ENCODE data around the gene NPAS3. TPM values are rescaled to one million over a fixed set of nuclear protein-coding genes. Genes with fewer than 3 reads are reported as not detected.

The NPAS3 gene
- total RNA-seq, 4 donors from 2014 or later: 0.13 to 1.1 (median 0.47) TPM; not detected in 1

- no peak for DNase-seq
- TF ChIP-seq POLR2A (IDR thresholded peaks at IDR 0.05) (no peak), CTCF (IDR thresholded peaks at IDR 0.05) (no peak)
- Histone ChIP-seq H3K4me1 (peaks cover 0 to 15% (median 4%) of the 10 kb centered on the region in 3 donors), H3K36me3 (no peaks in the 10 kb centered on the region), H3K27me3 (peaks cover 0 to 40% (median 4%) of the 10 kb centered on the region in 4 donors), H3K27ac (no peak overlapping the region), H3K9me3 (no peaks in the 10 kb centered on the region), H3K4me3 (peak overlapping the region in 2 of 4 donors; percentile 26 to 53)
- intact Hi-C loops (cut with DNase I): no loop called here
- 33 to 70% methylated on average over 3 to 18 of the region's 100 CpGs for WGBS, 2 donors
These were observed 861.3 kb downstream of the NPAS3 start for GRCh38 chr14:33799705-33800570.

GRCh38 chr14:33800735-33801163 is 862.1 kb downstream of the NPAS3 start:
- no peak overlapping the region for H3K27ac ChIP-seq
- no peaks in the 10 kb centered on the region for H3K36me3 ChIP-seq
- DNase-seq: no peak
- WGBS, 2 donors: 70 to 79% methylated on average over 12 of the region's 45 CpGs
- H3K4me1 ChIP-seq: peaks cover 0 to 15% (median 4%) of the 10 kb centered on the region in 3 donors
- peak overlapping the region in 2 of 4 donors; percentile 26 to 53 for H3K4me3 ChIP-seq
- peaks cover 0 to 40% (median 4%) of the 10 kb centered on the region in 4 donors for H3K27me3 ChIP-seq
- no peak for TF ChIP-seq POLR2A (IDR thresholded peaks at IDR 0.05)
- no peak for TF ChIP-seq CTCF (IDR thresholded peaks at IDR 0.05)
- intact Hi-C loops (cut with DNase I): no loop called here
- H3K9me3 ChIP-seq: no peaks in the 10 kb centered on the region

GRCh38 chr14:33802737-33803136 is 864.1 kb downstream of the NPAS3 start:
- H3K4me1 ChIP-seq: peaks cover 0 to 15% (median 4%) of the 10 kb centered on the region in 3 donors
- H3K36me3 ChIP-seq: no peaks in the 10 kb centered on the region
- no peak overlapping the region for H3K27ac ChIP-seq
- no peak overlapping the region for H3K4me3 ChIP-seq
- intact Hi-C loops (cut with DNase I): no loop called here
- no peak for TF ChIP-seq CTCF (IDR thresholded peaks at IDR 0.05)
- no peak for TF ChIP-seq POLR2A (IDR thresholded peaks at IDR 0.05)
- 73 to 89% methylated on average over 2 of the region's 2 CpGs for WGBS, 2 donors
- DNase-seq: no peak
- peaks cover 0 to 40% (median 4%) of the 10 kb centered on the region in 4 donors for H3K27me3 ChIP-seq
- no peaks in the 10 kb centered on the region for H3K9me3 ChIP-seq

GRCh38 chr14:33805593-33805992 is 866.9 kb downstream of the NPAS3 start:
- Histone ChIP-seq H3K27me3 (peaks cover 0 to 15% (median 1%) of the 10 kb centered on the region in 4 donors), H3K4me3 (no peak overlapping the region), H3K36me3 (no peaks in the 10 kb centered on the region), H3K27ac (no peak overlapping the region), H3K9me3 (no peaks in the 10 kb centered on the region), H3K4me1 (peaks cover 0 to 4% (median 0%) of the 10 kb centered on the region in 3 donors)
- WGBS, 2 donors: 8 to 21% methylated on average over 2 of the region's 2 CpGs
- TF ChIP-seq CTCF (IDR thresholded peaks at IDR 0.05) (no peak), POLR2A (IDR thresholded peaks at IDR 0.05) (no peak)
- no peak for DNase-seq
- intact Hi-C loops (cut with DNase I): no loop called here

- Histone ChIP-seq H3K4me1 (no peaks in the 10 kb centered on the region), H3K9me3 (no peaks in the 10 kb centered on the region), H3K36me3 (no peaks in the 10 kb centered on the region), H3K27ac (no peak overlapping the region), H3K4me3 (no peak overlapping the region), H3K27me3 (peaks cover 0 to 4% (median 0%) of the 10 kb centered on the region in 4 donors)
- TF ChIP-seq POLR2A (IDR thresholded peaks at IDR 0.05): no peak
- TF ChIP-seq CTCF (IDR thresholded peaks at IDR 0.05): no peak
- 59 to 68% methylated on average over 2 of the region's 2 CpGs for WGBS, 2 donors
- intact Hi-C loops (cut with DNase I): no loop called here
- DNase-seq: no peak
These were observed 868.2 kb downstream of the NPAS3 start for GRCh38 chr14:33806905-33807304.
